Astrocyte of the hippocampus (primary cell): ENCODE data around the gene VOPP1.
"Not testable (repeated sequence)": the region's sequence is repeated elsewhere in the genome, so short reads cannot be mapped to it uniquely, and the experiment has no call there.

Source experiments
- DNase-seq: peaks from one replicate; pipeline ENCODE4 v3.0.0; 2011; ENCODE audit warnings: low read depth, low spot score

Gene VOPP1

DNA sequence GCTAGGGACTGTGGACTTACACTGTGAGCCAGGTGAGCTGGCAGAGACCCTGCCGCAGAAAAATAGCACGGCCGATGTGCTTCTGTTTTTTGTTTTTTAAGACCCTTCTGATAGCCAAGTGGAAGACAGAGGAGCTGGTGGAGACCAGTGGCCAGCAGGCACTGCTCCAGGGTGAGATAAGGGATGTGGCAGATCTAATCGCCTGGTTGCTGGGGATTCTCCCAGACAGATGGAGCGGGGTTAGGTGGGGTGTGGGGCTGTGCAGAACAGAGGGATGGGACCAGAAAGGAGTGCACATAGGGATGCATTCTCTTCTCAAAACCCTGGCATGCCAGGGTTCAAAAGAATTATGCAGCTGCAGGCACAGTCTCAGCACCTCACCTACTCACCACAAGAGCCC is 82.2 kb downstream of the VOPP1 start:
- no peak for DNase-seq

DNA sequence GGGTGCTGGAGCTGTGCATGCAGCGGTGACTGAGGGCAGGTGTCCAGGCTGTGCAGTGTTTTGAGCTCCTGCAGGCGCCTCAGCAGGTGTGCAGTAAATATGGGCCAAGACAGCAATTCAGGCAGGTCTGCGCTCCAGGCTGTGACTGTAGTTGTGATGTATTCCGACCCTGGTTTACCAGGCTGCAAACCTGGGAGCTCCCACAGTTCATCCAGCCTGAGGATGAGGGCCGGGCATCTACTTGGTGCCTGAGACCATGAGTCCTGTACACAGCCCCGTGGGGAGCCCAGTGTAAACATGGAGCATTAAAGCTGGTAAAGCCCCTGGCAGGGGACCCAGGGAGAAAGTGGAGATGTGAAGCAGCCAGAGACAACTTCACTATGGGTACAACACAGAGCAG is 82.8 kb downstream of the VOPP1 start:
- no peak for DNase-seq

DNA sequence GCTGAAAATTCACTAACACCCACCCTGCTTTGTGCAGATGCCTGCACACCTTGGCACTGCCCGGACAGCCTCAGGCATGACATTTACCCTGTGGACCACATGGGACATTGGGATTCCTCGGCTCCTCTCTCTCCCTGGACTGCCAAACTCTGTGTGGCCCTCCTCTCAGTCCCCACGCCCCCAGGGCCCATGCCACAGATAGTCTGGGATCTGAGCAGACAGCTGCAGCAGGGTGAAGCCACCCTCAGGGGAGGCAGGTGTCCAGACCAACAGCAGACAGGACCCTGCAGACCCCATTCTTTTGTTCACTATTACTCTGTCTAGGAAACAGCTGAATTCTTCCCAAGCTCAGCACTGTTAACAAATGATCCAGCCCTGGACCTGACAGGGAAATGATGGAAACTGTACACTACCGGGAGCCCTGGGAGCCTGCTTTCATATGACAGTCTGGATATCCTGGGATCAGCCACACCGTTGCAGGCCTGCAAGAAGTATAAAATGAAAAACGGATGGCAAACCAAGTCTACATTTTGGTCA is 83.4 kb downstream of the VOPP1 start:
- DNase-seq = no peak

DNA sequence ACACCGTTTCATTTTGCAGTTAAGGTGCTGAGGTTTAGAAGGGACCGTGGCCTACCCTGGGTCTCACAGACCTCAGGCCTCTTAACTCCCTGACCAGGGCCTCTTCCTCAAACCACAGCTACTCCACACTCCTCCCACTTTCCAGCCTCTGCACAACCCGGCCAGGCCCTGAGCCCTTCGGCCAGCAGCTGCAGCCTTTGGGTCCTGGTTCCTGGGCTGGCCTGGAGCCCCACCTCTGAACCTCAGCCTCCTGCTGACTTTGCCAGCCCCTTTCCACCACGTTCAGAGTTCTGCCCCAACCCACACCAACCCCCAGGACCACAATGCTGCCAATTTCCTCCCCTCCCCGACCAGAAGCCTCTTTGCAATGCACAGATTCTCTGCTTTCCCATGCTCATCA is 84.1 kb downstream of the VOPP1 start:
- no peak for DNase-seq

DNA sequence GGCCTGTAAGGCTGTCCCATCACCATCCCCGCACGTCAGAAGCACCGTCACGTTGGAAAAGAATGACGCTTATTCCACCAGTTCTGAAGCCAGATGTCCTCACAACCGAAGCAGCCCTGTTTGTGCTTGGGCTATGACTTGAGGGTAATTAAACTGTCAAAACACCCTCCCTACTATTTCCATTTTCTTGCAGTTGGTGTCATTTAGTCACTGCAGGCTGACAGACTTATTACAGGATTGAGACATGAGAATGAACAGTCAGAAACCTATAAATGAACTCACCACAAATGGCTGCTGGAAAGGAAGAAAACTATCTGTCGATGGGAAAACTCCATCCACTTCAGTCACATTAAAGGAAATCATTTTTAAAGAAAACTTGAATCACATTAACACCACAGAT is 85.3 kb downstream of the VOPP1 start:
- DNase-seq = no peak

DNA sequence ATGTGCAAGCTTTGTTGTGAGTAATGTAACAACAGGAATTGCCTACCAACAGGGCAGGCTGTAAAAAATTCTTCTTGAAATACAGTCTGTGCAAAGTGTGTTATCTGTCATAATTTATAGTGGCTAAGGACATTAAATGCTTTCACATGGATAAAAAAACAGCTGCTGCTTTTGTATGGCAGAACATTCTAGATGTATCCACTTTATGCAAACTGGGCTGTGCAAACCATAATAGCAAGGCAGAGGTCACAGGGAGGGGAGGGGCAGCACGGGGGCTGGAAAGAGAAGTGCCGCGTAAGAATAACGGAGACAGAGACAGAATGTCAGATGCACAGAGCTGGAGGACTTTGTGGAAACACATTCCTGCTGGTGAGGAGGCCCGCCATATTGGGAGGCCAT is 86.1 kb downstream of the VOPP1 start:
- DNase-seq = no peak

DNA sequence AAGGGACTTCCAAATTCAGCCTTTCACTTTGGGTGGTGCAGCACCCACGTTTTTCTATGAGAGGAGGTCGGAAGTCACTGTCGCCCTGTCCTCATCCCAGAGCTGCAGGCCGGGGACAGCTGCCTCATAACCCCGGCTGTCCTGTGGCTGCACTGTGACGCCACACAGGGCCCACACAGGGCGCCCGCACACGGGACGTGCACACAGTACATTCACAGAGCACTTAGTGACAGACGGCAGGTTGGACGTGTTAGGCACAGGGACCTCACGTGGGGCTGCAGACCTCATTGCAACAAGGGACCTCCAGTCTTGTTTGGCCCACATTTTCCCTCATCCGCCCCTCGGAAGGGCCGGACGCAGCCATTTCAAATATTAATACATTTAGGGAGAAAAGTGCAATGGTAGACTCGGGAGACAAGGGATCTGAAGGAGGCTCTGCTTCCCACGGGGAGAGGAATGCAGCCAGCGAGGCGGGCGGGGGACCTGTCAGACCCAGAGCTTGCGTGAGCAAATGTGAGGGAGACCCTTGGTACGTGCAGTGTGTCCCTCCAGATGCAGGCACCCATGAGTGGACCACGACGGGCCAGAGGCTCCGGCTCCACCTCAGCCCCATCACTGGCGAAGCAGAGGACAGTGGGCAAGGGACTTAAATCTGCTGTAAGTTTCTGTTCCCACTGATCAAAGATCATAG is 86.7 kb downstream of the VOPP1 start:
- DNase-seq = no peak

DNA sequence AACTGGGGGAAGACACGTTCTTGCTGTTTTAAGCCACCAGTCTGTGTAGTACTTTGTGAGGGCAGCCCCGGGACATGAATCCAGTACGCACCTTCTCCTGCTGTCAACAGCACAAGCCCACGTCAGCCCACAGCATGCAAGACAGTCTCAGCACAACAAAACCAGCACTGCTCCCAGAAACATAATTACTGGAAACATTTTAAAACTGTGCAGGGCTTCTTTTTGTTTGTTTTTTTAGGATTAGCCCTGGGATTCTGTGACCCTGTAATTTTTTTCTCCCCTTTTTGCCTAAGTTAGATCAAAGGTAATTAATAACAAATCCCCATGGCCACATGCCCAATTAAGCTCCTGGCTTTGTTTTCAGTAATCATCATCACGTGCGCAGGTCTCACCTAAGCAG is 87.5 kb downstream of the VOPP1 start:
- no peak for DNase-seq

DNA sequence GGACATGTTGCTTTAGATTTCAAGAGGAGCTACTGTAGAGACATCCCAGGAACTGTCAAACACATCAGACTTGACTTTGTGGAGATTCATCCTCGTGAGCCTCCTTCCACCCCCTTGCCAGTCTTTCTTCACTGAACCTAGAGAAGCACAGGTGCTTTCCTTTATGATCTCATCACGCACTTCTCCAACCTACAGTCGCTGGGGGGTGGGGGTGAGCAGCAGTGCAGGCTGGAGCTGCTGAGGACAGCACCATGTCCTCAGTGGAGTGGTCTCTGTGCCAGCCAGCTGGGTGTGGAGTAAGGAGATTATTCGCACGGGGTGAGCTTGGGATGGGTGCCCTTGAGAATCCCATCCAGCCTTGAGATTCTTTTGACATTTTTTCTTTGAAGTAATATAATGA is 88.1 kb downstream of the VOPP1 start:
- DNase-seq = no peak

DNA sequence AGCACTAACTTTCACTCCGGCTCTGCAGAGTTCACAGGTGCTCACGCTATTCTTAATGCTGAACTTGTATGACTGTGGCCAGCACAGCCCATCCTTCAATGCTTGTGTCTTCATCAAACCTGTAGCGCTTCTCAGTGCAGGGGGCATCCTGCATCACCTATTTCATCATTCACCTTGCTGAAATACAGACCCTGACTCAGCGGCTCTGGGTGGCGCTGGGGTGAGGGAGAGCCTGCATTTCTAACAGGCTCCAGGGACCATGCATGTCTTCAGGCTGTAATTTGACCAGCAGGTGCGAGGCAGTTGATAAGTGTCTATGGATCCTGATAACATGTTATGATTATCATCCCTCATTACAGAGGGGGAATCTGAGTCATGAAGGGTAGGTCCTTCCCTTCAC is 89.3 kb downstream of the VOPP1 start:
- DNase-seq = no peak

DNA sequence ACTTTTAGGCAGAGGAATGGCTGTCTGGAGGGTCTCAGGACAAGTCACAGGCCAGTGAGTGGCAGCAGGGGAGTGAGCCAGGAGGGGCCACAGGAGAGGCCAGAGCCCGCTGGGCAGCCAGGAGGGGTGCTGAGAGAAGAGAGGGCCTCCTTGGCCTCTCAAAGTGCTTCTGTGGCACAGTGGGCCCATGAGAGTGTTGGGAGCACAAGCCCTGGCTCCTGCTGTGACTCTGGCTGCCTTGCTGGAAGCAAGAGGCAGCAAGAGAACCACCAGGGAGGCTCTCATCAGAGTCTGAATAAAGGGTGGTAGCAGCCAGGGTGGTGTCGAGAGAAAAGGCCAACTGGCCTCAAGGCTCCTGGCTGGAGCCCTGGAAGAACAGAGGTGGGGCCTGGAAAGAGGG is 91.1 kb downstream of the VOPP1 start:
- DNase-seq = no peak

DNA sequence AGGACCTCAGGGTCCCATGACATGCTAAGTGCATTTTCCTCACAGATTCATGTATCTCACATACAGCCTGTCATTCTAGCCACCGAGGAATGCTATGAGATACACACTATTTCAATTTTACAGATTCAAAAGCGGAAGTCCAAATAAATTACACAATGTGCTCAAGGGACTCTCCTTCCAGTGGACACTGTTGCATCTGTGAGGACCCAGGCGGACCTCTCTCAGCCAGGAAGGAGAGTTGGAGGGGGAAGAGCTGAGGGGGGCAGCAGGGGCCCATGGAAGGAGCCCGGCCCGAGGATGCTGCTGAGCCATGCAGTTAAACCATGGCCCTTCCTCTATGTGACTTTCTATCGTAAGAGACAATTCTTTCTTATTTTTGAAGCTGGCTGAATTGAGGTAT is 93.6 kb downstream of the VOPP1 start:
- no peak for DNase-seq

DNA sequence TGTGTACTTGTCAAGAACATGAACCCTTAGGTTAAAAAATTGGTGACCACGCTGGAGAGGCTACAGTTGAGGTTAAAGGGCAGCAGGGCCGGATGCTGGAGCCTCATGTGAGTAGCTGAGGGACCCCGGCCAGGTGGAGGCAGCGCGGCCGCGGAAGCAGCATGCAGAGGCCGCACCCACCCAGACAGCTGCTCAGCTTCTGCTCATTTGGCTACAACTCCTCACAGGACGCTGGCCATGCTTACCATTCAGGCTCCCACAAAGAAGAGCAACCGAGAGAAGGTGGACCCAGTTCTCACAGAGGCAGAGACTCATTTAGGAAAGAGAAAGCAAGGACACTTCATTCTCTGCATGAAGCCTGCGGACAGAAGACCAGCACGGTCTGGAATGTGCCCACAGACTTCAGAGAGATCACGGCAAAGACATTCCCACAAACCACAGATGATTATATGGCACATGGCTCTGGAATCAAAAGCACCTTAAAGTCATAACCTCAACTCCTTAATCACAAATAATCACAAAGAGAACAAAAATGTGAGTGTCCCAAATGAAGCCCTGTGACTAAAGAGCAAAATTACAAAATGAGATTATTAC is 94.4 kb downstream of the VOPP1 start:
- peak; percentile 92 for DNase-seq

DNA sequence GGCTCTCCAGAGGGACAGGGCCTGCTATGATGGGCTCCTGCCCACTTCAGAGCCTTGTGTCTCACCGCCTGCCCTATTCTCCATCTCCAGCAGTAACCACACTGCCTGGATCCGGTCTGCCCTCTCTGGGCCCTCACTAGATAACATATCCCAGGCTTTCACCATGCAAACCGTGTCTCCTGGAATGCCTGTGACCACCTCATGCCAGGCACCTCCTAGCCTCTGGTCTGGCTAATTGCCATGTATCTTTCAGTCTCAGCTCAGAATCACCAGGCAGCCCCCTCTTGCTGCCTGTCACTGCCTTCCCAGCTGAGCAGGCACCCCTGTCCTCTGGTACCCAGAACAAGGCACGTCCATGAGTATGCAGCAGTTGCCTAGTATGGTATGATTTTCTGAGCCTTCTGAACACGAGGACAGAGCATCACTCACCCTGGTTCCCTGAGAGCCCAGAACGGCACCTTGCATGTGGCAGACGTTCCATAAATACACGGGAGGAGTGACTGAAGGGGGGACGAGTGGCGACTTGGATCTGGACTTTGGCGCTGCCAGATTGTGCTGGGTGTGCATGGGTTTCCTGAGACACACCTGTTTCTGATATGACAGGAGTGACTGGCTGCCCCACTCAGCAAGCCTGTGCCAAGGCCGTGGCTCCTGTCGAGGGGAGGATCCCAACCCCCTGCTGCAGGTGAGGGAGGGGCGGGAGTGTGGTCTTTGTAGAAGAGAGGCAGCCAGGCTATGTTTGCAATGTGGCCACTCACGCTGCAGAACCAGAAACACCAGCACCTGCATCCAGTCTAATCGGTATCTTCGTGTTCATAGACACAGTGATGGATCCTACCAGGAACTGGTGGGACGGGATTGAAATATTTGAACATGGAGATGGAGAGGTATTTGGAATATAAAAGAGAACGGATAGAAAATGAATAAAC is 95.2 kb downstream of the VOPP1 start:
- peak; percentile 45 for DNase-seq

DNA sequence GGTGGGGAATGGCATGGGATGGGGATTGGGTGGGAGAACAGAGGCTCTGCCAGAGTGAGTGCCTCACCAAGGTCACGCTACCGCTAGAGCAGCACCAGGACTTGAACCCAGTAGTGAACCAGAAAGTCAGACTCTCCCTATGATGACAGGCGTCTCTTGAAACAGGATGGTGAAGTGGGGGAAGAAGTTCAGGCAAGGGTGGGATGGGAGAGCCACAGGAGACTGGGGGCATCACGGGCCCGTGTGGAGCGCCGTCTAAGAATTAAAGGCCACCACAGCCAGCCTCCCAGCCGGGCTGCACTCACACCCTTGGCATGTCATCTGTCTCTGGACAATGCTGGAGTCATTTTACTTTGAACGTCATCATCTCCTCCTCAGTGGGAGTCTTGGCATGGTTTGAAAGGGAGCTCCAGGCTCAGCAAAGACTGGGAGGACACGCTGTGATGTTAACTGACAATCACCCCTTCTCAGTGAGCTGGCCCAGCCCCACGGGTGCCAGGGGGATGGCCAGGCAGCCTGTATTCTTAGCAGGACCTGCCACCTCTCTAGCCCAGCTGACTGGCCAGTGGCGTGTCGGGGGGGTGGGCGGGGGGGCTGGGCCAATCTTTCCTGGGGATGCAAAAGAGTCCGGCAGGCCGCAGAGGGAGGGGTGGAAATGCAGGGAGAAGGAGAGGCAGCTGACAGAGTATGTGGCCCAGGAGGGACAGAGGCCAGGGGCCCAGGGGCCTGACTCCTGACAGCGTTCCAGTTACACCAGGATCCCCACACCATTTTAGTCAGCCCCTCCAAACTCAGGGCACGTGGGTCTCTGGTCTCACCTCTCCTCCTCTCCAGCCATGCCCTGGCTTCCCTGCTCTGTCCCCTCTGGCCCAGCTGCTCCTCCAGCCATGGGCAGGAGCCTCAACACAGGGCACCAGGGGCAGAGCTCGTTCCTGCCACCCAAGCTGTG is 96.2 kb downstream of the VOPP1 start:
- DNase-seq = peak; percentile 92

DNA sequence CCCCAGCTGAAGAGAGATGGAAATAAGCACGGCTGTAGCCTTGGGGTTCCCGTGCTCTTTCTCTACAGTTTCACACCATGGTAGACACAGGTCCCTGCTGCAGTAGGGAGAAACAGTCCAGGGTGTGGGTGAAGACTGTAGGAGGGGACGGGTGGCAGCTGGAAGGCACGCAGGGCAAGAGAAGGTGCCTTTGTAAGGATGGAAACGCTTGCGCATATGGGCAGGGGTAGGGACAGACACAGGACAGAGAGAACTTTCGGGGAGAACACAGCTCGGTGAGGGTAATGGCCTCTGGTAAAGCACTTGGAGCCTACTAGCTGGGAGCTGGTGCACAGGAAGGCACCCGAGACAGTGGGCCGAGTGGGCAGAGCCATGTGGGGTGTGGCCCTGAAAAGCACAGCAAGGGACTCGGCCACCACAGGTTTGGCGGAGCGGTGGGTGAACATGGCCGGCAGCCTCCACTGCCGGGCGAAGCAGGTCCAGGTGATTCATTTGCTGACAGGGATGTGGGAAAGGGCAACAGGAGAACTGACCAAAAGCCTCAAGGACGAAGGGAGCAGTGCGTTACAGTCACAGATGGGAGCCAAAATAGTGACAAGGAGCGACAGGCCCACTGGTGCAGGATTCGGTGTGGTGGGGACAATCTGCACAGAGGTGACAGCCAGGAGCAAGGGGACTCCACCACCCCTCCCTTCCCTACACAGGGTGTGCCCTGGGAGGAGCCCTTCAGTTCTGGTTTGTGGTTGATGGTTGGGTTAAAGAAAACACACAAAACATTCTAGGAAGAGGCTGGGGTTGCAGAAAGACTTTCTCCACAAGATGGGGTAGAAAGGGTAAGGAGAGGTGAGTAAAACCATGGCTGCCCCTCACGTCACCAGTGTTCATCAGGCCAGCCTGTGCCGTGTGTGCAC is 97.1 kb downstream of the VOPP1 start:
- no peak for DNase-seq

DNA sequence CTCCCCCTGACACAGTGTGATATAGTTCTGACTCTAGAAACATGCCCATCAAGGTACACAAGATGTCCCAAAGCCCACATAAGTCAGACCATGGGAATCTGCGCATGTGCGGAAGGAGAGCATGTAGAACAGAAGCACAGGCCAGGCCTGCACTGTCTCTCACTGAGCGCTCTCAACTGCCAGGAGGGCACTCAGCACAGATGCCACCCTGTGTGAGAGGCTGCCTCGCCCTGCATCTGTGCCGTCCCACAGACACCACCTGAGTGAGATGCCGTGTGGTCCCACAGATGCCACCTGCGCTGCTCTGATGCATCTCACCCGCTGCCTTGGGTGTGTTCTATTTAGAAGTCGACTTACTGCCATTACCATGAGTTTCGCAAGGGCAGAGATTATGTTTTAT is 98.4 kb downstream of the VOPP1 start:
- DNase-seq = no peak

DNA sequence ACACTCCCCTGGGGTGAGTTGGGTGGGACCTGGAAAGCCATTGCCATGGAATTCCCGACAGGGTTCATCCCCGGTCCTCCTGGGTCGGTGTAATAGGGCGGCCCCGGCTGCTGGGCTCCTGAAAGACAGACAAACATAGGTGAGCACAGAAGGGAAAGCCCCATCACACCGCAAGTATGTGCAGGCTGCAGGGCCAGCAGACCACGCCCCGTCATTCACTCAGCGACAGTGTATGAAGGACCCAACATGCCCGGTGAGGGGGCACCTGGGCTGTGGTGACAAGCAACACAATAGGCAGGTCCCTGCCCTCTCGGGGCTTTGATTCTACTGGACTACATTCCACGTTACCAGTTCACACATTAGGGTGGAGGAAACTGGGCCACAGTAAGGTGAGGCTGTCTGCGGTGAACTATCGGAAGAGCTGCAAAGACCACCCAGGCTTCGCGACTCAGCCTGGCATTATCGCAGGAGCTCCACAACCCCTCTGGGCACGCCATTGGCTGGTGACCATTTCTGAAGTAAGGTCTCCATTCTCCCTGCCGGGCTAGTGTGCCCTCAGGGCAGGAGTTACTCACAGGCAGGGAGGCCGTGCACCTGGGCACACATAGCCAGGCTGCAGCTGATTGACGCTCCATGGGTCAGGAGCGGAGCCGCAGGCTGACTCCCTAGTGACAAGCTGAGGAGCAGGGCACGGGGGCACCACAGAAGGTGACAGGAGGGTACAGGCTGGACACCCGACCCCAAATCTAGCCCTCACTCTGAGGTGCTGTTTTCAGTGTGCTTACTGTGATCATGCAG is 99.2 kb downstream of the VOPP1 start:
- no peak for DNase-seq

DNA sequence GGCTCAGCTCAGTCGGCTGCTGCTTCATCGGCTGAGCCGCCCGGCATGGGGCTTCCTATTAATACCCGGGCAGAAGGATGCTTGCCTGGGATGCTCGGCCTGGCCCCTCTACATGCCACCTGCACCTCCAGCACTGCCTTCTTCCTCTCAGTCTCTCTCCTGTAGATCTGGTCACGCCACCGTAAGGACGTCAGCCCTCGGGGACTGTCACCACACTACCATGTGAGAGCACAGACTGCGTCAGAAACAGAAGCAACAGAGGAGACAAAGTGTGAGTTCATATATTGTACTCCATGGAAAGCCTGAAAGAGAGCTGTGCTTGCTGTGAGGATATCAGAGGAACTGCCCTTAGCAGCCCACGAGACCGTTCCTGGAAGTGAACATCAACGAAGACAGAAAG is 99.9 kb downstream of the VOPP1 start:
- DNase-seq = not testable (repeated sequence)
